Ureter (tissue), 1 donor: ENCODE measurements around the gene GPR83. TPM values are rescaled to one million over a fixed set of nuclear protein-coding genes. Genes with fewer than 3 reads are reported as not detected.
"Not testable (repeated sequence)": the region's sequence is repeated elsewhere in the genome, so short reads cannot be mapped to it uniquely, and the experiment has no call there.

Source experiments
- DNase-seq: peaks from one replicate; pipeline ENCODE4 v3.0.0-alpha.2; 2020; ENCODE audit warnings: low spot score
- total RNA-seq: library from RNA; stranded (reverse); gene quantifications from one replicate; pipeline ENCODE4 v1.2.4, GENCODE V29; 2023
- donor health status: DM: yes; HTN: yes; CAD: no.

Gene GPR83
- total RNA-seq, 1 donor from 2014 or later: not detected

DNA sequence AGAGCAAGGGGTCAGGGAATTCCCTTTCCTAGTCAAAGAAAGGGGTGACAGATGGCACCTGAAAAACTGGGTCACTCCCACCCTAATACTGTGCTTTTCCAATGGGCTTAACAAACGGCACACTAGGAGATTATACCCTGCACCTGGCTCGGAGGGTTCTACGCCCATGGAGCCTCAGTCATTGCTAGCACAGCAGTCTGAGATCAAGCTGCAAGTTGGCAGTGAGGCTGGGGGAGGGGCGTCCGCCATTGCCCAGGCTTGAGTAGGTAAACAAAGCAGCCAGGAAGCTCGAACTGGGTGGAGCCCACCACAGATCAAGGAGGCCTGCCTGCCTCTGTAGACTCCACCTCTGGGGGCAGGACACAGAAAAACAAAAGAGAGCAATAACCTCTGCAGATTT, 30.6 kb downstream of the GPR83 start:
- not testable (repeated sequence) for DNase-seq

DNA sequence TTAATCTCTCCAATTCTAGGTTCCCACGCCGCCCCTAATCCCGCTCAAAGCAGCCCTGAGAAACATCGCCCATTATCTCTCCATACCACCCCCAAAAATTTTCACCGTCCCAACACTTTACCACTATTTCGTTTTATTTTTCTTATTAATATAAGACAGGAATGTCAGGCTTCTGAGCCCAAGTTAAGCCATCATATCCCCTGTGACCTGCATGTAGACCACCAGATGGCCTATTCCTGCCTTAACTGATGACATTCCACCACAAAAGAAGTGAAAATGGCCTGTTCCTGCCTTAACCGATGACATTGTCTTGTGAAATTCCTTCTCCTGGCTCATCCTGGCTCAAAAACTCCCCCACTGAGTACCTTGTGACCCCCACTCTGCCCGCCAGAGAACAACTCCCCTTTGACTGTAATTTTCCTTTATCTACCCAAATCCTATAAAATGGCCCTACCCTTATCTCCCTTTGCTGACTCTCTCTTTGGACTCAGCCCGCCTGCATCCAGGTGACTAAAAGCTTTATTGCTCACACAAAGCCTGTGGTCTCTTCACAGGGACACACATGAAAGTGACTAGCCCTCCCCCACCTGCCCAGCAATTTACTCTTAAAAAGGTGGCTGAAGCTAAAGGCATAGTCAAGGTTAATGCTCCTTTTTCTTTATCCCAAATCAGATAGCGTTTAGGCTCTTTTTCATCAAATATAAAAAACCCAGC, 50.2 kb downstream of the GPR83 start:
- not testable (repeated sequence) for DNase-seq

DNA sequence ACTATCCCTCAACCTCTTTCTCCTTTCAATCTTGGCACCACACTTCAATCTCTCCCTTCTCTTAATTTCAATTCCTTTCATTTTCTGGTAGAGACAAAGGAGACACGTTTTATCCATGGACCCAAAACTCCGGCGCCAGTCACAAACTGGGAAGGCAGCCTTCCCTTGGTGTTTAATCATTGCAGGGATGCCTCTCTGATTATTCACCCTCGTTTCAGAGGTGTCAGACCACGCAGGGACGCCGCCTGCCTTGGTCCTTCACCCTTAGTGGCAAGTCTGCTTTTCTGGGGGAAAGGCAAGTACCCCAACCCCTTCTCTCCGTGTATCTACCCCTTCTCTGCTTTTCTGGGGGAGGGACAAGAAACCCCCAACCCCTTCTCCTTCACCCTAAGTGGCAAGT, 54.9 kb downstream of the GPR83 start:
- not testable (repeated sequence) for DNase-seq

DNA sequence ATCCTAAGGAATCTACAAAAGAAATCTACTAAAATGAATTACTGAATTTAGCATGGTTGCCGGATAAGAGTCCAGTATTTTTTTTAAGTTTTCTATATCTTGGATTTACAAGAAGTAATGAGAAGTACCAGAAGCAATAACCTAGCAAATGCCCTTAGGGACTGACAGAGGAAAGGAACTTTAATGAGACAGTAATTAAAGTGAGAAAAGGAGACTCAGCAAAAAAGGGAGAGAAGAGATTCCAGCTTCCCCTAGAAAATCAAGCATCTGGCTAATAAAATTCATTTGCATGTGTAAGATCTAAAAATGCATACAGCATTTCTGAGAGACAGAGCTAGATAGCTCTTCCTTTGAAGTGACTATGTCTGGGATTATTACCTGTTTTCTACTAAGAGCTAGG, 57.7 kb downstream of the GPR83 start:
- DNase-seq: no peak

DNA sequence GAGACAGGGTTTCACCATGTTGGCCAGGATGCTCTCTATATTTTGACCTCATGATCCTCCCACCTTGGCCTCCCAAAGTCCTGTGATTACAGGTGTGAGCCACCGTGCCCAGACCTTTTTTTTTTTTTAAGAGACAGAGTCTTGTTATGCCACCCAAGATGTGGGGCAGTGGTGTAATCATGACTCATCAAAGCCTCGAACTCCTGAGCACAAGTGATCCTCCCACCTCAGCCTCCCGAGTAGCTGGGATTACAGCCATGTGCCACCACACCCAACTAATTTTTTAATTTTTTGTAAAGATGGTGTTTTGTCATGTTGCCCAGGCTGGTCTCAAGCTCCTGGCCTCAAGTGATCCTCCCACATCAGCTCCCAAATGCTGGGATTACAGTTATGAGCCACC, 59.0 kb downstream of the GPR83 start:
- no peak for DNase-seq

DNA sequence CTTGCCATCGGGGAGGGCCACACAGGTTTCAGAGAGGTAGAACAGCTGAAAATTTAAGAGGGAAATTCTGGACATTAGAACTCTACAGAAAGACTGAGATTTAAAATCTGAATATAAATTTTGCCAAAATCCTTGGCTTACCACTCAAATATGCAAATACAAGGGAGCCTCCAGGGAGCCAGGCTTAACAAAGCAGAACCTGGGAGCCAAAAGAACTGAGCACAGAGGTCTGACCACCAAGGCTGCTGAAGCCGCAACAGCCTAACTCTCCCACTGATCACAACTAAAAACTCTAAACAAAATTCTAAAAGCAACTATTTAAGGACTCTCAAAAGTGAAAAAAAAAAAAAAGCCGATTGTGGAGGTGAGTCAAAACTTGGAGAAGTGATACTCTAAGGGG, 62.6 kb downstream of the GPR83 start:
- DNase-seq: no peak

DNA sequence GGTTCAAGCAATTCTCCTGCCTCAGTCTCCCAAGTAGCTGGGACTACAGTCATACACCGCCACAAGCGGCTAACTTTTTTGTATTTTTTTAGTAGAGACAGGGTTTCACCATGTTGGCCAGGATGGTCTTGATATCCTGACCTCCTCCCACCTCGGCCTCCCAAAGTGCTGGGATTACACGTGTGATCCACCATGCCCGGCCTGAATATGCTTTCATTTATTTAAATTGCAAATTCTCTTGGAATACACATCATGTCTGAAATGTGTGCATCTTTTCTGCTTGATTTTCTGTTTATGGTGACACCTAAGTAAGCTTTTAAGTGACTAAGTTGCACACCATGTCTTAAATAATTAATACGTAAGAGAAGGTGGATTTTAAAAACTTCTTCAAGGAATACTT, 65.2 kb downstream of the GPR83 start:
- no peak for DNase-seq

DNA sequence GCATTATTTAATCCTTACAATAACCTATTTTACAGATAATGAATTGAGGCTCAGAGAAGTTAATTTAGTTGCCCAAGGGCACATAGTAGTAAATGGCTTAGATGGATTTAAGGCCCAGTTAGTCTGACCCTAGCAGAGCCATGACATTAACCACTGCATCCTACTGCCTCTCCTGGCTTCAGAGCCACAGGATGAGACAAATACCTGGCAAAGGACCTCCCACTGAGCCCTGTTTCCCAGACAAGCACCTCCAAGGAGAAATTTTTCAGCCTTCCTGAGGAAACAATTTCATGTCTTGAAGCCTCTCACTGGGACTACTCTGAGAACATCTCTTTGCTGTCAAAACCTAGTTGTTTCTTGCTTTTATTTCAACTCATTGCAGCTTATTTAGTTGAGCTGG, 68.4 kb downstream of the GPR83 start:
- no peak for DNase-seq

DNA sequence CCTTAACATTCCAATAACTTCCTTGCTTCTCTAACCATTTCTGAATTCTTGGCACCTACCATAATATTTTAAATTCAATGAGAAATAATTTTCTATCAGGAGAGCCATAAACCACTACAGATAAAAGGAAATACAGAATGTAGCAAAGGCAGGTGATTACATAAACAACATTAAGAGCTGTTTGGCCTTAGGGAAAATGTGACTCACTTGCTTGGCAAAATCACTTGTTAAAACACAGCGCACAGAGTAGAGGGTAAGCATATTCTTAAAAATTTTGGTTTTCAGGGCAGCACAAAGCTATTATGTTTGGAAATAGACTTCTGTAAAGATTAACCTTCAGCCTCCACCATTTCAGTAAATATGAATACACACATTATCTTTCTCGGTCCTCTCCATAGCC, 70.4 kb downstream of the GPR83 start:
- DNase-seq: no peak

DNA sequence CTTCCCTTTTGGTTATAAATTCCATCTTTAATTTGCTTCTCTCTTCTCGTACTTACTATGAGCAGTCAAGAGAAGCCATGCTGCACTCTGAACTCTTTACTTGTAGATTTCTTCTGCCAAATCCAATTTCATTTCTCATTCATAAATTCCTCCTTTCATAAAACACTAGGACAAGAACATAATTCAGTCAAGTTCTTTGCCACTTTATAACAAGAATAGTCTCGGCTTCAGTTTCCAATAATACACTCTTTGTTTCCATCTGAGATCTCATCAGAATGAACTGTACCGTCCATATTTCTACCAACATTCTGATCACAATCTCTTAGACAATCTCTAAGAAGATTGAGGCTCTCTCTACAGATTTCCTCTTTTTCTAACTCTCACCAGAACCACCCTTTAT, 71.7 kb downstream of the GPR83 start:
- DNase-seq: no peak

DNA sequence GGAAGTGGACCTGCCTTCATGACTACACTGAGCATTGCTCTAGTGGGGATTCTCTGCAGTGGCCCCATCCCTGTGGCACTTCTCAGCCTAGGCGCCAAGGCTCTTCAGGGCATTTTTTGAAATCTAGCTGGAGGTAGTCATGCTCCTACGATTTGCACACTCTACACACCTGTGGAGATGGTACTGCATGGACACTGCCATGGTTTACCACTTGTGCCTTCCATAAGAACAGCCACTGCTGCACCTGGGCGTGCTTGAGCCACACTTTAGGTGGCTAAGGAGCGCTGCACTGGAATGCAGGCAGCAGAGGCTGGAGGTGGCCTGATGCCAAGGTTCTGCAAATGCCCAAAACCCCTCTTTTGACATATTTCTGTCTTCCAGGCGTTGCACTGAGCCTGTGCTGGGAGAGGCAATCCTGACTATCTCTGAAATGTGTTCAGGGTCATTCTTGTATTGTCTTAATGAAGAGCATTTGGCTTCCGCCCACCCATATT, 72.6 kb downstream of the GPR83 start:
- no peak for DNase-seq

Other genes starting within 250 kb of the GPR83 start
- not detected for gene IZUMO1R, start 96.8 kb downstream of the GPR83 start, total RNA-seq
- 26.1 TPM for gene MRE11, start 92.4 kb upstream of the GPR83 start, total RNA-seq
- 13.9 TPM for gene ANKRD49, start 92.6 kb upstream of the GPR83 start, total RNA-seq
- gene C11orf97, start 111.0 kb upstream of the GPR83 start, total RNA-seq: not detected
- gene FUT4, start 142.5 kb upstream of the GPR83 start, total RNA-seq: 6.6 TPM
- gene PIWIL4, start 165.9 kb upstream of the GPR83 start, total RNA-seq: 3.7 TPM